ENCODE data around the gene ETDA. TPM values are rescaled to one million over a fixed set of nuclear protein-coding genes. Genes with fewer than 3 reads are reported as not detected.

ETDA gene
- total and polyA plus RNA-seq, 2 of the 13 experiments (the other 11 are each of a cell fraction or from before 2014, with no cell fraction given): not detected

DNA sequence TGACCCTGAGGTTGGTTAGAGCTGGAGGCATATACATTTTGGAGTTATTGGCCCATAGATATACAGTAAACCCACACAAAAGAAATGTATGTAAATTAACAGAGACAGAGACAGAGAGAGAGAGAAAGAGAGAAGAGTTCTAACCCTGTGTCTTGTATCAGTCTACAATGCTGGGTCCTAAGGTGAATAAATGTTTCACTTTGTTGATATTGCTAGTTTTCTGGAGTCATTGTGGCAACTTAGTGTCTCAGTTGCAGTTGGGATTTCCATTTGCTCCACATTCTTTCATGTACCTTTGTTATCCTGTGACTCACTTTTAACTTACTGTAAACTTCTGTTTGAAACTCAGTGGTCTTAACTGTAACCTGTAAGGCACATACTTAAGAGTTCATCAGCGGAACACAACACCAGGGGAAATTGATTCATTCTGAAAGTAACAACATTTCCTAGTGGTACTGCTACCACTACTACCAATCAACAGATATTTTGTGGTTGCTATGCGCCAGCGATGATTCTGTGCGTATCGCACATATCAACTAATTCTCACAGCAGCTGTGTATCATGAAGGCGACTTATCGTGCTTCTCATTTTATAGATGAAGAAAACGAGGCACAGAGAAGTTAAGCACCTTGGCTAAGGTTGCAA lies 38.5 kb upstream of the ETDA start:
- no TSS peak for BruUV-seq (replicated peaks)
- Histone ChIP-seq H3K79me2 (ENCODE audit: insufficient read depth, low read length) (no peaks in the 10 kb centered on the region), H3K9me3 (ENCODE audit: low read length) (no peaks in the 10 kb centered on the region), H3K4me1 (ENCODE audit: insufficient read depth, low read length) (no peaks in the 10 kb centered on the region), H3K4me3 (replicated peaks in 1 of 3; ENCODE audit: insufficient read depth in 1 of 3, low read depth in 2 of 3, low read length in 3 of 3) (no peak overlapping the region), H3K36me3 (replicated peaks in 1 of 2; ENCODE audit: control insufficient read depth in 1 of 2, insufficient read depth in 2 of 2, low read length in 2 of 2) (no peaks in the 10 kb centered on the region), H3K4me2 (ENCODE audit: low read depth, low read length) (no peak overlapping the region), H4K20me1 (ENCODE audit: insufficient read depth, low read length) (no peaks in the 10 kb centered on the region), H2AFZ (ENCODE audit: low read length) (no peak overlapping the region), H3K27me3 (ENCODE audit: control insufficient read depth in 1 of 2, insufficient read depth in 2 of 2, low read length in 2 of 2) (no peaks in the 10 kb centered on the region), H3K9ac (ENCODE audit: insufficient read depth, low read depth, low read length) (no peak overlapping the region), H3K27ac (ENCODE audit: extremely low read length, insufficient read depth, low read length) (no peak overlapping the region)
- ChIA-PET CTCF (ENCODE audit: low intra/inter-chr PET ratio, low total read pairs) (no interaction called here), POLR2A (no interaction called here)
- in situ Hi-C loops (cut with HindIII; ENCODE audit: extremely low pct_ligation_motif_present, low pct_unique_long_range_greater_than_20kb): no loop called here
- no peak for ATAC-seq
- DNase-seq (ENCODE audit: low spot score): no peak
- FAIRE-seq: no peak
- intact Hi-C loops (cut with micrococcal nuclease; ENCODE audit: unreplicated experiment): no loop called here
- WGBS (ENCODE audit: low lambda C conversion rate): 61% methylated on average over 8 of the region's 8 CpGs
- TF ChIP-seq CEBPZ (IDR thresholded peaks at IDR 0.05; ENCODE audit: low read length) (no peak), MATR3 (CRISPR knock-in tag; IDR thresholded peaks at IDR 0.05) (no peak), ZNF83 (CRISPR knock-in tag; IDR thresholded peaks at IDR 0.05; ENCODE audit: borderline replicate concordance) (no peak), NONO (IDR thresholded peaks at IDR 0.05) (no peak), NONO (CRISPR knock-in tag; conservative IDR thresholded peaks at IDR 0.05) (no peak), ZFP36L1 (CRISPR knock-in tag; IDR thresholded peaks at IDR 0.05) (no peak), ZNF780A (CRISPR knock-in tag; IDR thresholded peaks at IDR 0.05) (no peak), GFI1 (CRISPR knock-in tag; IDR thresholded peaks at IDR 0.05; ENCODE audit: borderline replicate concordance) (no peak), SRSF9 (IDR thresholded peaks at IDR 0.05; ENCODE audit: borderline replicate concordance, insufficient read depth, low read depth, low read length, poor library complexity, severe bottlenecking) (no peak), NAIF1 (CRISPR knock-in tag; IDR thresholded peaks at IDR 0.05; ENCODE audit: borderline replicate concordance) (no peak), GTF2F1 (IDR thresholded peaks at IDR 0.05; ENCODE audit: low read length) (no peak), ZBTB46 (CRISPR knock-in tag; IDR thresholded peaks at IDR 0.05; ENCODE audit: borderline replicate concordance) (no peak), RNF2 (conservative IDR thresholded peaks at IDR 0.05; ENCODE audit: low read depth) (no peak), ZNF772 (CRISPR knock-in tag; IDR thresholded peaks at IDR 0.05) (no peak), IKZF4 (CRISPR knock-in tag; IDR thresholded peaks at IDR 0.05; ENCODE audit: borderline replicate concordance, low read depth, not compliant biosample characterization) (no peak), HDAC2 (CRISPR knock-in tag; IDR thresholded peaks at IDR 0.05) (no peak), MXI1 (IDR thresholded peaks at IDR 0.05; ENCODE audit: borderline replicate concordance, low read depth, low read length) (no peak)
- TF ChIP-seq, protein P1, sequence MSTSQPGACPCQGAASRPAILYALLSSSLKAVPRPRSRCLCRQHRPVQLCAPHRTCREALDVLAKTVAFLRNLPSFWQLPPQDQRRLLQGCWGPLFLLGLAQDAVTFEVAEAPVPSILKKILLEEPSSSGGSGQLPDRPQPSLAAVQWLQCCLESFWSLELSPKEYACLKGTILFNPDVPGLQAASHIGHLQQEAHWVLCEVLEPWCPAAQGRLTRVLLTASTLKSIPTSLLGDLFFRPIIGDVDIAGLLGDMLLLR (CRISPR knock-in tag; IDR thresholded peaks at IDR 0.05): no peak
- TF ChIP-seq, protein P2, sequence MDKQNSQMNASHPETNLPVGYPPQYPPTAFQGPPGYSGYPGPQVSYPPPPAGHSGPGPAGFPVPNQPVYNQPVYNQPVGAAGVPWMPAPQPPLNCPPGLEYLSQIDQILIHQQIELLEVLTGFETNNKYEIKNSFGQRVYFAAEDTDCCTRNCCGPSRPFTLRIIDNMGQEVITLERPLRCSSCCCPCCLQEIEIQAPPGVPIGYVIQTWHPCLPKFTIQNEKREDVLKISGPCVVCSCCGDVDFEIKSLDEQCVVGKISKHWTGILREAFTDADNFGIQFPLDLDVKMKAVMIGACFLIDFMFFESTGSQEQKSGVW (CRISPR knock-in tag; IDR thresholded peaks at IDR 0.05; ENCODE audit: borderline replicate concordance): no peak
